CD4-positive, alpha-beta T cell treated with Interleukin-4 for 1 hour (primary cell): Measurements from ENCODE around the gene MBLAC1.
"Not testable (repeated sequence)": the region's sequence is repeated elsewhere in the genome, so short reads cannot be mapped to it uniquely, and the experiment has no call there.

ENCODE experiments used
- DNase-seq, 2 donors: peaks; one replicate each; pipeline ENCODE4 v3.0.0-alpha.2; 2020 to 2022

Gene MBLAC1

GRCh38 chr7:100124301-100125230, 2.2 kb upstream of the MBLAC1 start:
- no peak for DNase-seq

DNA sequence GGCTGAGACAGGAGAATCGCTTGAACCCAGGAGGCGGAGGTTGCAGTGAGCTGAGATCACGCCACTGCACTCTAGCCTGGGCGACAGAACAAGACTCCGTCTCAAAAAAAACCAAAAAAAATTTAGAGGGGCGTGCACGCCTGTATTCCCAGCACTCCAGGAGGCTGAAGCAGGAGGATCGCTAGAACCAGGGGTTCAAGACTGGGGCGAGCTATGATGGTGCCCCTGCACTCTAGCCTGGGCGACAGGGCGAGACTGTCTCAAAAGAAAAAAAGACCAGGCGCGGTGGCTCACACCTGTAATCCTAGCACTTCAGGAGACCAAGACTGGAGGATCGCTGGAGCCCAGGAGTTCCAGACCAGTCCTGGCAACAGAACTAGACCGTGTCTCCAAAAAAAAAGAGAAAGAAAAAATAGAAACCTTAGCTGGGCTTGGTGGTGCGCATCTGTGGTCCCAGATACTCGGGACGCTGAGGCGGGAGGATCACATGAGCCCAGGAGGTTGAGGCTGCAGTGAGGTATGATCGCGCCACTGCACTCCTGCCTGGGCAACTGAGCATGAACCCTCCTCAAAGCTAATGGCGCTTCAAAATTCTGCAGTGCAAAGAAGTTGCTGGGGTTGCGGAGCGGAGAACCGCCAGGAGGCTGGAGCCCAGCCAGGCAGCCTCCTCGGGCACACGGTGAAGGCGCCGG, 382 bp upstream of the MBLAC1 start:
- DNase-seq = no peak

GRCh38 chr7:100127866-100128636, 1.3 kb downstream of the MBLAC1 start:
- peak in 1 of 2 donors; percentile 25 for DNase-seq

GRCh38 chr7:100128637-100128963, 1.8 kb downstream of the MBLAC1 start:
- DNase-seq = no peak

GRCh38 chr7:100130220-100130607, 3.4 kb downstream of the MBLAC1 start:
- not testable (repeated sequence) for DNase-seq

- peak; percentile 83 to 84 for DNase-seq
Observed at GRCh38 chr7:100130608-100131453, 4.1 kb downstream of the MBLAC1 start.

GRCh38 chr7:100132126-100132525, 5.4 kb downstream of the MBLAC1 start:
- no peak for DNase-seq

- DNase-seq = peak; percentile 77
Observed at GRCh38 chr7:100132697-100133151, 6.0 kb downstream of the MBLAC1 start.

DNA sequence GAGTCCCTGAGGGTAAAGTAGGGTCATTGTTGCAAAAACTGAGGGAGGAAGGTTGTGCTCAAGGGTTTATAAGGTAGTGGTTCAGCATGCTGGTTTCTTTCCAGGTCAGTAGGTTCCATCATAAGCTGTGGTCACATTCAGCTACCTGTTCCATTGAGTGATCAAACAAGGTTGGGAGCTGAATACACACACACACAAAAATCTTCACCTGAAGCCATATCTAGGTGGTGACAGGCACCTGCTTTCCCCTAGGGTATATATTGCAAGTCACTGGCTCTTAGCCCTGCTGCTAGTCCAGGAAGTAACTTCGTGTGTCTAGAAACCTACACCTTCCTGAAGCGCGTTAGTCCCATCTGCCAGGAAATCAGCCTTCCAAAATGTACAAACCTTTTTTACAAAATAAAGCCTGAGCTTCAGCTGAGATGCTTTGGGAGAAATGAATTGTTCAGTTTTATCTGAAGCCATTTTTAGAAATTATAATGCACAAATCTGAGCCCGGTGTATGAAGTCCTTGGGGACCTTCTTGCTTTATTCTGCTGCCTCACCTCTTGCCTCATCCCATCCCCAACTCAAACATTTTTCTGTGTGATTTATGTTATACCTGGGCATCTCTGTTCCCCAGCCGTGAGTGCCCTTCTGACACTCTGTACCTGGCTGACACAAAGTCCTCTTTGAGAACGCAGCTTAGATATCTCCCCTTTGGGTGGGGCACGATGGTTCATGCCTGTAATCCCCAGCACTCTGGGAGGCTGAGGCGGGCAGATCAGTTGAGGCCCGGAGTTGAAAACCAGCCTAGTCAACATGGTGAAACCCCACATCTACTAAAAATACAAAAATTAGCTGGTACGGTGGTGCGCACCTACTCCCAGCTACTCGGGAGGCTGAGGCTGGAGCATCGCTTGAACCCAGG, 11.3 kb downstream of the MBLAC1 start:
- DNase-seq = no peak

DNA sequence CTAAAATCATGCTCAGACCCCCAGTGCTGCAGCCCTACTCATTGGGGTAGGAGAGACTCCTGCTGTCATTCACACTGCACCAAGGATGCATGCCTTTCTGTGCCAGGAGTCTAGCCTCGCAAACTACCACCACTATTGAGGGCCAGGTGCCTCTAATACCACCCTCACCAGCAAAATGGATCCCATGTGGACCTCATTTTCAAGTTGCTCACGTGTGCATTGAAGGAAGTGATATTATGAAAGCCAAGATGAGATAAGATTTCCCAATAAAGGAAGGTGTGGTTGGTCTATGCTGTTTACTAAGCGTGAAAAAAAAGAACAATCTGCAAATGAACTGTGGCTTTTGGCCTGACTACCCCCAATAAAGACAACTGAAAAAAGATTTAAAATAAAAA, 14.8 kb downstream of the MBLAC1 start:
- no peak for DNase-seq

- DNase-seq = no peak
Observed at GRCh38 chr7:100142461-100142860, 15.7 kb downstream of the MBLAC1 start.

GRCh38 chr7:100146350-100146749, 19.6 kb downstream of the MBLAC1 start:
- not testable (repeated sequence) for DNase-seq

GRCh38 chr7:100147278-100147677, 20.5 kb downstream of the MBLAC1 start:
- DNase-seq = no peak

DNA sequence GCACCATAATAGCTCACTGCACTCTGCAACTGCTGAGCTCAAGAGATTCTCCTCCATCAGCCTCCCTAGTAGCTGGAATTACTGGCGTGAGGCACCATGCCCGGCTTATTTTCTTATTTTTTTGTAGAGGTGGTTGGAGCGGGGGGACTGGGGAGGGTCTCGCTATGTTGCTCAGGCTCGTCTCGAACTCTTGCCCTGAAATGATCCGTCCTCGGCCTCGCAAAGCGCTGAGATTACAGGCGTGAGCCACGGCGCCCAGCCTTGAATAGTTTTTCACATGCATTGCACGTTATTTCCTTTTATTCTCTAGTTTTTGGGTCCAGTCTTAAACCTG, 21.4 kb downstream of the MBLAC1 start:
- DNase-seq = no peak

GRCh38 chr7:100148559-100149328, 22.0 kb downstream of the MBLAC1 start, which contains the start of gene LAMTOR4:
Gene LAMTOR4, plus strand, starts transcription at chr7:100148918. Its CDS starts 55 bp downstream, at chr7:100148973.
- DNase-seq = peak; percentile 99 to 100

- DNase-seq = peak in 1 of 2 donors; percentile 36
Observed at GRCh38 chr7:100152404-100152803, 25.6 kb downstream of the MBLAC1 start.

GRCh38 chr7:100152937-100153666, 26.3 kb downstream of the MBLAC1 start:
- no peak for DNase-seq

- no peak for DNase-seq
Observed at GRCh38 chr7:100153708-100154535, 27.2 kb downstream of the MBLAC1 start.
